CD4-positive, alpha-beta T cell treated with Interleukin-17A for 1 hour (primary cell): Measurements from ENCODE around the gene RGS18.
A peak's percentile ranks its signal among the peaks of the same experiment; 100 is the strongest.
"Not testable (repeated sequence)": the region's sequence is repeated elsewhere in the genome, so short reads cannot be mapped to it uniquely, and the experiment has no call there.

Experiments
- DNase-seq: peaks from one replicate; pipeline ENCODE4 v3.0.0-alpha.2; 2020

The RGS18 gene

GRCh38 chr1:192158181-192158580 is at the start of gene RGS18:
Gene RGS18 (plus strand): TSS chr1:192158462. CDS start chr1:192158638, 176 bp downstream.
- DNase-seq = peak; percentile 17

GRCh38 chr1:192109576-192109975 is 48.7 kb upstream of the RGS18 start:
- no peak for DNase-seq

- DNase-seq = no peak
Measured at GRCh38 chr1:192115000-192115399, 43.3 kb upstream of the RGS18 start.

- DNase-seq = no peak
Measured at GRCh38 chr1:192118881-192119405, 39.3 kb upstream of the RGS18 start.

GRCh38 chr1:192119701-192120100 is 38.6 kb upstream of the RGS18 start:
- no peak for DNase-seq

GRCh38 chr1:192122668-192123067 is 35.6 kb upstream of the RGS18 start:
- no peak for DNase-seq

GRCh38 chr1:192123212-192123611 is 35.0 kb upstream of the RGS18 start:
- no peak for DNase-seq

- no peak for DNase-seq
Measured at GRCh38 chr1:192126030-192126619, 32.1 kb upstream of the RGS18 start.

- DNase-seq = no peak
Measured at GRCh38 chr1:192130175-192130574, 28.1 kb upstream of the RGS18 start.

GRCh38 chr1:192130865-192131264 is 27.4 kb upstream of the RGS18 start:
- DNase-seq = not testable (repeated sequence)

GRCh38 chr1:192131914-192132313 is 26.3 kb upstream of the RGS18 start:
- DNase-seq = no peak

- no peak for DNase-seq
Measured at GRCh38 chr1:192133350-192133926, 24.8 kb upstream of the RGS18 start.

- DNase-seq = no peak
Measured at GRCh38 chr1:192140382-192140781, 17.9 kb upstream of the RGS18 start.

- no peak for DNase-seq
Measured at GRCh38 chr1:192147221-192147620, 11.0 kb upstream of the RGS18 start.

- DNase-seq = no peak
Measured at GRCh38 chr1:192147696-192148095, 10.6 kb upstream of the RGS18 start.

GRCh38 chr1:192151176-192151575 is 7.1 kb upstream of the RGS18 start:
- no peak for DNase-seq

GRCh38 chr1:192153276-192153675 is 5.0 kb upstream of the RGS18 start:
- DNase-seq = no peak

GRCh38 chr1:192157067-192157466 is 1.2 kb upstream of the RGS18 start:
- DNase-seq = no peak

- no peak for DNase-seq
Measured at GRCh38 chr1:192159014-192159413, 752 bp downstream of the RGS18 start.

GRCh38 chr1:192159781-192160180 is 1.5 kb downstream of the RGS18 start:
- DNase-seq = no peak

- no peak for DNase-seq
Measured at GRCh38 chr1:192160196-192160595, 1.9 kb downstream of the RGS18 start.

GRCh38 chr1:192161976-192162375 is 3.7 kb downstream of the RGS18 start:
- DNase-seq = no peak

- DNase-seq = no peak
Measured at GRCh38 chr1:192162376-192162775, 4.1 kb downstream of the RGS18 start.

GRCh38 chr1:192165002-192165401 is 6.7 kb downstream of the RGS18 start:
- not testable (repeated sequence) for DNase-seq

GRCh38 chr1:192167011-192167410 is 8.7 kb downstream of the RGS18 start:
- DNase-seq = no peak
